AG09319 (cell line): ENCODE data around the gene MGA.

ENCODE experiments used
- DNase-seq: peaks from one replicate; pipeline ENCODE4 v3.0.0-alpha.2; 2010; ENCODE audit warnings: low read depth; ENCODE audit errors: extremely low read depth
- CTCF ChIP-seq: IDR thresholded peaks from 2 replicates; pipeline ENCODE4 v1.5.1; 2011; ENCODE audit warnings: low read depth, mild to moderate bottlenecking, inconsistent platforms, low read length, moderate library complexity

MGA gene

DNA sequence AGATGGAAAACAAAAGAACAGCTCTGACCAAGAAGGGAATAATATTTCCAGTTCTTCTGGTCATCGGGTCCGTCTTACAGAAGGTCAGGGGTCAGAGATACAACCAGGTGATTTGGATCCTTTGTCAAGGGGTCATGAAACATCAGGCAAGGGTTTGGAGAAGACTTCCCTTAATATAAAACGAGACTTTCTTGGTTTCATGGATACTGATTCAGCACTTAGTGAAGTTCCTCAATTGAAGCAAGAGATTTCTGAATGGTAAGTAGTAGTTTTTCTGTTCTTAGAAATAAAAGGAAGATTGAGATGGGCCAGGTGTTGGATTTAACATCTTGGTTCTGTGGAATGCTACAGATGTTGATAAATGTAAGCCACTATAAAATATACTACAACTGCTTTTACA, 9.5 kb downstream of the MGA start:
- DNase-seq, result no peak
- TF ChIP-seq CTCF, result no peak

DNA sequence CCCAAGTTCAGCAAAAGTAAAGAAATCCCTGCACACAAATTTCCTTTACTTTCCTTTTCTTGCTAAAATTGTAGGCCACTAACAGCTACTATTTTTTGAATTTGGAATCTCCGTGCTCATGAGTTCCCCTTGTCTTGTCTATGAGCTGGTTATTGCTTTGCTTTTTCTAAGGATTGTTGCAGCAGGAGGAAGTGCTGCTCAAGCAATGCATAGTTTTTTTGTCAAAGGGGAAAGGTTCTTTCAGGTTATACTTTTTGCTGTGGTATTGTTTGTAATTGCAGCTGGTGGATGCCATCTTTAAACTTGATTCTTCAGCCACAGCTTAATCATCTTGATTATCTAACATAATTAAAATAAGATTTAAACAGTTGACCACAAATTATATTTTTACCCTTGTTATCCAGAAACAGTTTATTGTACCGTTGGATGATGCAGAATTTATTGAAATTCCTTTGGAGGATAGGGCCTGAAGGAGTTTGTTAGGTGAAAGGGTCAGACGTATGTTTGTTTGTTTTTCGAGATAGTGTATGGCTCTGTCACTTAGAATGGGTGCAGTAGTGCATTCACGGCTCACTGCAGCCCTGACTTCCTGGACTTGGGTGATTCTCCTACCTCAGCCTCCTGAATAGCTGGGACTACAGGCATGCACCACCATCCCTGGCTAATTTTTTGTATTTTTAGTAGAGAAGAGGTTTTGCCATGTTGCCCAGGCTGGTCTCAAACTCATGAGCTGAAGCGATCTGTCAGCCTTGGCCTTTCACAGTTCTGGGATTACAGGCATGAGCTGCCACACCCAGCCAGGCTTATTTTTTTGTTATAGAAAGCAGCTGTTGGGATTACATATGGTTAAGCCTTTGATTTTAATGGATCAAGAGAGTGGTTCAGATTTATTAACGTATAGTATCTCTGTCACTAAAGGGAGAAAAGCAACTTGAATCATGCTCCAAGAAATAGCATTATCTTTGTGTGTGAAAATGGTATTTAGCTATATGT, 11.7 kb downstream of the MGA start:
- DNase-seq, result no peak
- no peak for TF ChIP-seq CTCF

DNA sequence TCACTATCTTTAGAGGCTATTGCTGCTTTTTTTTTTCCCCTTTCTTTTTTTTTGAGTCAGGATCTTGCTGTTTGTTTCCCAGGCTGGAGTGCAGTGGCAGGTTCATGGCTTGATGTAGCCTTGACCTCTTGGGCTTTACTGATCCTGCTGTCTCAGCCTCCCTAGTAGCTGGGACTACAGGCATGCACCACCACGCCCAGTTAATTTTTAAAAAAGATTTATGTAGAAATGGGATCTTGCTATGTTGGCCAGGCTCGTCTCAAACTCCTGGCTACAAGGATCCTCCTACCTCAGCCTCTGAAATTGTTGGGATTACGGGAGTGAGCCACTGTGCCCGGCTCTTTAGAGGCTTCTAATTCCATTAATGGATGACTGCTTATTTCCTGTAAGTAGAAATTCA, 15.1 kb downstream of the MGA start:
- no peak for TF ChIP-seq CTCF
- no peak for DNase-seq

GRCh38 chr15:41678742-41679141, 18.5 kb downstream of the MGA start:
- TF ChIP-seq CTCF, result no peak

GRCh38 chr15:41683955-41684354, 23.8 kb downstream of the MGA start:
- no peak for TF ChIP-seq CTCF

More at GRCh38 chr15:41678742-41679141, 18.5 kb downstream of the MGA start:
- DNase-seq, result no peak

DNA sequence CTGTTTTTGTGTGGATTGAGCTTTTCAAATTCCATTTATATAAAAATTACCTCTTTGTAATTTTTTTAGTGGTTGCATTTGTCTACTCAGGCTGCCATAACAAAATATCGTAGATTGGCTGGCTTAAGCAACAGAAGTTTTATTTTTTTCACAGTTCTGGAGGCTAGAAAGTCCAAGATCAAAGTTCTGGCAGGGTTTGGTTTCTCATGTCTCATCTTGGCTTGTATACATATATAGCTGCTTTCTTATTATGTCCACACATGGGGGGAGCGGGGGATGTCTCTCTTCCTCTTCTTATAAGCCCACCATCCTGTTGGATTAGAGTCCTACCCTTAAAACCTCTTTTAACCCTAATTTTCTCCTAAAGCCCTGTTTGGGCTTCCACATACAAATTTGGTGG, 28.5 kb downstream of the MGA start:
- no peak for DNase-seq
- TF ChIP-seq CTCF, result no peak

More at GRCh38 chr15:41683955-41684354, 23.8 kb downstream of the MGA start:
- no peak for DNase-seq

DNA sequence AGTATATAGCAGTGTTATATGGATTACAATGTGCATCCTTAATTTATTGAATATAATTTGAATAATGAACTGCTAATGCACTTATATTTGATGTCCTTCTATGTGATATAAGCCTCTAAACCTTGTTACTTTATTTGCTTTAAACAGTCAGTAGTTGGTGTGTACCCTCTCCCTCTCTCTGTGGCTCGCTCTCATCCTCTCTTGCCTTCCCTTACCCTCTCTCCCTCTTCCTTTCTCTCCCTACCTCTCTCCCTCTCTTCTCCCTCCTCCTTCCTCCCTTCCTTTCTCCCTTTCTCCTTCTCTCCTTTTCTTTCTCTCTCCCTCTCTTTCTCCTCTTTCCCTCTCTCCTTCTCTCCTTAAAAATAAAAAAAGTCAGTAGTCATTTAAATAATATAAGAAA, 28.9 kb downstream of the MGA start:
- no peak for DNase-seq
- TF ChIP-seq CTCF, result no peak
